Fibroblast of lung (primary cell): ENCODE measurements around the gene METTL15. TPM values are rescaled to one million over a fixed set of nuclear protein-coding genes. Genes with fewer than 3 reads are reported as not detected.
"Not testable (repeated sequence)": the region's sequence is repeated elsewhere in the genome, so short reads cannot be mapped to it uniquely, and the experiment has no call there.

Source experiments
- DNase-seq, 2 donors: peaks; one replicate each; pipeline versions ENCODE4 v3.0.0 to v3.0.0-alpha.2; 2010; ENCODE audit warnings: low read depth in 2 of 2
- H2AFZ ChIP-seq: 2 replicates; pipeline ENCODE4 v1.5.1; 2012; ENCODE audit warnings: low read length, control low read depth, inconsistent platforms
- H3K27ac ChIP-seq: 2 replicates; pipeline ENCODE4 v1.5.1; 2011; ENCODE audit warnings: low read length, control low read depth; ENCODE audit not compliant: insufficient read depth
- H3K27me3 ChIP-seq: 2 replicates; pipeline ENCODE4 v1.5.1; 2011; ENCODE audit warnings: mild to moderate bottlenecking, low read length; ENCODE audit not compliant: control insufficient read depth, insufficient read depth
- H3K36me3 ChIP-seq: 2 replicates; pipeline ENCODE4 v1.5.1; 2011; ENCODE audit warnings: low read length; ENCODE audit not compliant: control insufficient read depth, insufficient read depth
- H3K4me1 ChIP-seq: 2 replicates; pipeline ENCODE4 v1.5.1; 2011; ENCODE audit warnings: low read length; ENCODE audit not compliant: control insufficient read depth, insufficient read depth; ENCODE audit errors: extremely low read depth
- H3K4me2 ChIP-seq: 2 replicates; pipeline ENCODE4 v1.5.1; 2011; ENCODE audit warnings: low read length, control low read depth; ENCODE audit not compliant: insufficient read depth; ENCODE audit errors: extremely low read depth
- H3K4me3 ChIP-seq, 4 experiments: fragments of 200-600 bp in 1 of 4; sonication (generic) in 1 of 4; replicated peaks in 1 of 4; 2 replicates each; pipeline ENCODE4 v1.5.1; 2011 to 2016; ENCODE audit warnings: low read length in 4 of 4, low read depth in 3 of 4, mild to moderate bottlenecking in 3 of 4, control low read depth in 2 of 4, inconsistent platforms in 1 of 4, mixed read lengths in 1 of 4; ENCODE audit not compliant: insufficient read depth in 1 of 4; ENCODE audit errors: control extremely low read depth in 1 of 4
- H3K79me2 ChIP-seq: 2 replicates; pipeline ENCODE4 v1.5.1; 2012; ENCODE audit warnings: mild to moderate bottlenecking, low read length, inconsistent platforms; ENCODE audit not compliant: control insufficient read depth, insufficient read depth
- H3K9ac ChIP-seq: 2 replicates; pipeline ENCODE4 v1.5.1; 2011; ENCODE audit warnings: mild to moderate bottlenecking, low read length, control low read depth; ENCODE audit not compliant: insufficient read depth
- H3K9me3 ChIP-seq: 2 replicates; pipeline ENCODE4 v1.5.1; 2012; ENCODE audit warnings: low read depth, low read length; ENCODE audit not compliant: control insufficient read depth, insufficient read depth
- H4K20me1 ChIP-seq: 2 replicates; pipeline ENCODE4 v1.5.1; 2011; ENCODE audit warnings: low read length; ENCODE audit not compliant: control insufficient read depth, insufficient read depth; ENCODE audit errors: extremely low read depth
- CTCF ChIP-seq, 2 donors: IDR thresholded peaks in 1 of 2; conservative IDR thresholded peaks in 1 of 2; 1 replicate in 1 of 2; 2 replicates in 1 of 2; pipeline ENCODE4 v1.5.1; 2011 to 2012; ENCODE audit warnings: low read length in 2 of 2, control low read depth in 1 of 2, inconsistent platforms in 1 of 2, low read depth in 1 of 2, mild to moderate bottlenecking in 1 of 2
- EZH2 ChIP-seq: IDR thresholded peaks from 2 replicates; pipeline ENCODE4 v1.5.1; 2012; ENCODE audit warnings: low read length, control low read depth, mild to moderate bottlenecking; ENCODE audit errors: missing control alignments
- polyA plus RNA-seq, 2 donors: library from polyadenylated mRNA; depleted of rRNA in 1 of 2; stranded (reverse) in 1 of 2; unstranded in 1 of 2; fragments of >200 nt; gene quantifications; 2 replicates each; pipeline ENCODE4 v1.2.1, GENCODE V29; 2011 to 2012; ENCODE audit warnings: missing spikeins in 1 of 2
- total RNA-seq: library from RNA; depleted of rRNA; stranded (reverse); fragments of >200 nt; gene quantifications from 2 replicates; pipeline ENCODE4 v1.2.1, GENCODE V29; 2014

The METTL15 gene
- total and polyA plus RNA-seq, 2 donors (not counting 1 experiment from before 2014, with no cell fraction given), result 8.8 to 28.4 TPM

- TF ChIP-seq EZH2, result no peak
- TF ChIP-seq CTCF (conservative IDR thresholded peaks at IDR 0.05 in 1 of 2, IDR thresholded peaks at IDR 0.05 in 1 of 2; ENCODE audit: low read depth in 1 of 2, low read length in 2 of 2), result no peak
- H3K9me3 ChIP-seq, result no peaks in the 10 kb centered on the region
- no peak overlapping the region for H3K9ac ChIP-seq
- H3K36me3 ChIP-seq, result no peaks in the 10 kb centered on the region
- no peak overlapping the region for H3K27ac ChIP-seq
- no peak overlapping the region for H3K4me2 ChIP-seq
- H3K4me1 ChIP-seq, result no peaks in the 10 kb centered on the region
- DNase-seq, result no peak
- no peaks in the 10 kb centered on the region for H4K20me1 ChIP-seq
- H3K4me3 ChIP-seq, result no peak overlapping the region
- no peaks in the 10 kb centered on the region for H3K79me2 ChIP-seq
- no peaks in the 10 kb centered on the region for H3K27me3 ChIP-seq
- no peak overlapping the region for H2AFZ ChIP-seq
Measured at GRCh38 chr11:28268925-28269324, 160.7 kb downstream of the METTL15 start.

DNA sequence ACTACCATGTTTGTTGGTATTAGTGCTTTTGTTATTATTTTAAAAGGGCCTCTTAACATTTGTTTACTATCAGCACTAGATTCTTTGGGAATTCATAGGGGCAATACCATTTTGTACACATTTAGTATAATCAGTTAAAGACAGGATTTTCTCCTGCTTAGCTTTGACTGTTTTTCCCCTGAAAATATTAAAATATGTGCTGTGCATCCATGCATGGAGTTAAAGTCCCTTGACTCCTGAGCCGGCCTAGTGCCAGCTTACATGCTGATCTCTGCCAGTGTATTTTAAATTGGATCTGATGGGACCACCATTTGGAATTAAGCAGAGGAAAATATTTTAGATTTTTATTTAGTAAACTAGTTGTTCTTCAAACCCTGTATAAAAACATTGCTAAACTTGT lies 161.4 kb downstream of the METTL15 start:
- no peak for DNase-seq
- H3K27ac ChIP-seq, result no peak overlapping the region
- H3K27me3 ChIP-seq, result no peaks in the 10 kb centered on the region
- H3K4me1 ChIP-seq, result no peaks in the 10 kb centered on the region
- H3K36me3 ChIP-seq, result no peaks in the 10 kb centered on the region
- no peaks in the 10 kb centered on the region for H3K9me3 ChIP-seq
- no peak overlapping the region for H3K4me2 ChIP-seq
- no peaks in the 10 kb centered on the region for H3K79me2 ChIP-seq
- no peak overlapping the region for H3K4me3 ChIP-seq
- H4K20me1 ChIP-seq, result no peaks in the 10 kb centered on the region
- no peak overlapping the region for H2AFZ ChIP-seq
- TF ChIP-seq EZH2 (no peak), CTCF (conservative IDR thresholded peaks at IDR 0.05 in 1 of 2, IDR thresholded peaks at IDR 0.05 in 1 of 2; ENCODE audit: low read depth in 1 of 2, low read length in 2 of 2) (no peak)
- H3K9ac ChIP-seq, result no peak overlapping the region

GRCh38 chr11:28272247-28272646 lies 164.1 kb downstream of the METTL15 start:
- not testable (repeated sequence) for H3K79me2 ChIP-seq, DNase-seq, H3K27ac ChIP-seq, H3K9me3 ChIP-seq, H3K4me3 ChIP-seq, H3K27me3 ChIP-seq, H3K9ac ChIP-seq, H3K4me1 ChIP-seq, H2AFZ ChIP-seq, H3K4me2 ChIP-seq, H4K20me1 ChIP-seq, H3K36me3 ChIP-seq

DNA sequence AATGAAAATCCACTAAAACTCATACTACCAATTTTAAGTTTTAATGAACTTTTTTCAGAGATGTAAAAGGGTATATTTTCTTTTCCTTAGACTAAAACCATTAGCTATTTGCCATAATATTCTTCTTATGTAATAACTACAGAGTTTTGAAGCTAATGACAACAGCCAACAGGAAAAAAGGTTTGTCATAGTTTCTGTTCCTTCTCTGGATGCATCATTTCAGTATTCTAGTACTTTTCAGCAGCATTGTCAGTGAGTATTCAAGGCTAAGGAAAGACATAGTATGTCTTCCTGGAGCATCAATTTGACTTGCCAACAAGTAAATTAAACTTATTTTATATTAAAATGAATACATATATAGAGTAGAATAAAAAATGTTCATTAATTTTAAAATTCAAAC lies 166.0 kb downstream of the METTL15 start:
- H2AFZ ChIP-seq, result no peak overlapping the region
- no peaks in the 10 kb centered on the region for H3K9me3 ChIP-seq
- no peaks in the 10 kb centered on the region for H3K36me3 ChIP-seq
- no peak for TF ChIP-seq CTCF (conservative IDR thresholded peaks at IDR 0.05 in 1 of 2, IDR thresholded peaks at IDR 0.05 in 1 of 2; ENCODE audit: low read depth in 1 of 2, low read length in 2 of 2)
- TF ChIP-seq EZH2, result no peak
- no peak for DNase-seq
- no peaks in the 10 kb centered on the region for H4K20me1 ChIP-seq
- H3K79me2 ChIP-seq, result no peaks in the 10 kb centered on the region
- no peak overlapping the region for H3K9ac ChIP-seq
- H3K4me2 ChIP-seq, result no peak overlapping the region
- no peaks in the 10 kb centered on the region for H3K4me1 ChIP-seq
- H3K27me3 ChIP-seq, result no peaks in the 10 kb centered on the region
- no peak overlapping the region for H3K4me3 ChIP-seq
- H3K27ac ChIP-seq, result no peak overlapping the region
